HCEC 1CT (cell line): ENCODE measurements around the gene CCDC102B.
A peak's percentile ranks its signal among the peaks of the same experiment; 100 is the strongest.
"Not testable (repeated sequence)": the region's sequence is repeated elsewhere in the genome, so short reads cannot be mapped to it uniquely, and the experiment has no call there.

Source experiments
- DNase-seq: peaks from one replicate; pipeline ENCODE4 v3.0.0-alpha.2; 2017

Gene CCDC102B

GRCh38 chr18:68830256-68831045 lies 32.6 kb downstream of the CCDC102B start:
- no peak for DNase-seq

- no peak for DNase-seq
Observed at GRCh38 chr18:68833756-68834155, 35.9 kb downstream of the CCDC102B start.

- peak; percentile 83 for DNase-seq
Observed at GRCh38 chr18:68837665-68838451, 40.0 kb downstream of the CCDC102B start.

- no peak for DNase-seq
Observed at GRCh38 chr18:68839701-68840100, 41.8 kb downstream of the CCDC102B start.

GRCh38 chr18:68840554-68841263 lies 42.8 kb downstream of the CCDC102B start:
- peak; percentile 92 for DNase-seq

- peak; percentile 52 for DNase-seq
Observed at GRCh38 chr18:68841301-68841700, 43.4 kb downstream of the CCDC102B start.

GRCh38 chr18:68842951-68843350 lies 45.1 kb downstream of the CCDC102B start:
- no peak for DNase-seq

- peak; percentile 36 for DNase-seq
Observed at GRCh38 chr18:68843473-68844089, 45.7 kb downstream of the CCDC102B start.

- peak; percentile 31 for DNase-seq
Observed at GRCh38 chr18:68847219-68847837, 49.4 kb downstream of the CCDC102B start.

- DNase-seq, result no peak
Observed at GRCh38 chr18:68848242-68848641, 50.4 kb downstream of the CCDC102B start.

- DNase-seq, result no peak
Observed at GRCh38 chr18:68854786-68855391, 57.0 kb downstream of the CCDC102B start.

GRCh38 chr18:68855491-68855890 lies 57.6 kb downstream of the CCDC102B start:
- DNase-seq, result no peak

- no peak for DNase-seq
Observed at GRCh38 chr18:68861365-68861764, 63.5 kb downstream of the CCDC102B start.

- DNase-seq, result no peak
Observed at GRCh38 chr18:68865021-68865420, 67.1 kb downstream of the CCDC102B start.

GRCh38 chr18:68865503-68865902 lies 67.6 kb downstream of the CCDC102B start:
- DNase-seq, result no peak

GRCh38 chr18:68873003-68873402 lies 75.1 kb downstream of the CCDC102B start:
- DNase-seq, result no peak

GRCh38 chr18:68874361-68874760 lies 76.5 kb downstream of the CCDC102B start:
- no peak for DNase-seq

GRCh38 chr18:68879947-68880346 lies 82.1 kb downstream of the CCDC102B start:
- not testable (repeated sequence) for DNase-seq

GRCh38 chr18:68887410-68887809 lies 89.5 kb downstream of the CCDC102B start:
- no peak for DNase-seq

- DNase-seq, result no peak
Observed at GRCh38 chr18:68893354-68893753, 95.5 kb downstream of the CCDC102B start.

GRCh38 chr18:68897286-68897685 lies 99.4 kb downstream of the CCDC102B start:
- DNase-seq, result no peak

- DNase-seq, result no peak
Observed at GRCh38 chr18:68909579-68909978, 111.7 kb downstream of the CCDC102B start.
